NCI-H1930 (cell line): Measurements from ENCODE around the gene MEIS2.
A peak's percentile ranks its signal among the peaks of the same experiment; 100 is the strongest.

Experiments used
- DNase-seq, 2 experiments: peaks; one replicate each; lab custom pipeline; 2025; lab: John Stamatoyannopoulos, UW

Gene MEIS2

DNA sequence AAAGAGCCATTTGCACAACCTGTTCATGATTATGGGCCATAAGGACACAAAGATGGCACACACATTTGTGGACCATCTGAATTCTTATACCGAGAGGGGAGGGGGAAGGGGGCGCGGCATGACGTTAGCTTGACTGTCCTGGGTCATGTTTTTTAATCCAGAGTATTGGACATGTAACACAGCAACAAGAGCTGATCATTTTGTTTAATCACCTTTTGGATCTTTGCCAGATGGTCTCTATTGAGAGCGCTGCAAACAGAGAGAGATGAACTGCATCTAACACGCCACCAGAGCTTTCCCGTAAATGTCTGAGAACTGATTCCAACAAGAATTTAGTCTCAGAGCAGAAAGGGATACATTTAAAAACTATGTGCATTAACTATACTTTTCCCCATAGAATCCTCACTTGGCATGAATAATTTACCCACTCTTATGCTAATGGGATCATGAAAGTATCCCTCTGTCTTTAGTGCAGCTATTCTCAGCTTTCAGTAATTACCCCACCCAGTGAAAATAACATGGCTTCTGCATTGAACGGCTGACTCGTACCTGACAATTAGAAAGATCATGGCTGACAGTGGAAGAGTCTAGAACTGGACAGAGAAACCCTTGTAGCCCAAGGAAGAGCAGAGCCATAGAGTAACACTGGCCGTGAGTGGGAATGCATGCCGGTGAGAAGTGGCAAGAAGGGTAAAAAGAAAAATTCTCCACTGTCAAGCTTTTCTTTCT is 22.6 kb downstream of the MEIS2 start:
- peak; percentile 28 to 32 for DNase-seq

DNA sequence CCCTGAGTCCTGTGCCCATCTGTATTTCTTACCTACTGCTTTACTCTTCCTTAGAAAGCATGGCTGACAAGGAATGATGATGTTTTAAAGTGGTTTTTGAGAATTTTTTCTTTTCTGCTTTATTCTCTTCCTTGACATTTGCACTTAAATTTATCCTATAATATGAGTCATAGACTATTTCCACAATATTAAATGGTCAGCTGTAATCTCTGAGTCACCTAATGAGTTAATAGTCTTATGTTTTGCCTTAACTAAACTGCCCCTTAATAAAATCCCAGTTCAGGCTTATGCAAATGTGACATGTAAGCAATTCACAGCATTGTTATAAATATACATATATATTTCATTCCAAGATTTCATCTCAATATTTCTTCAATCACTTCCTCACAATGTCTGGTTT is 23.8 kb downstream of the MEIS2 start:
- no peak for DNase-seq

DNA sequence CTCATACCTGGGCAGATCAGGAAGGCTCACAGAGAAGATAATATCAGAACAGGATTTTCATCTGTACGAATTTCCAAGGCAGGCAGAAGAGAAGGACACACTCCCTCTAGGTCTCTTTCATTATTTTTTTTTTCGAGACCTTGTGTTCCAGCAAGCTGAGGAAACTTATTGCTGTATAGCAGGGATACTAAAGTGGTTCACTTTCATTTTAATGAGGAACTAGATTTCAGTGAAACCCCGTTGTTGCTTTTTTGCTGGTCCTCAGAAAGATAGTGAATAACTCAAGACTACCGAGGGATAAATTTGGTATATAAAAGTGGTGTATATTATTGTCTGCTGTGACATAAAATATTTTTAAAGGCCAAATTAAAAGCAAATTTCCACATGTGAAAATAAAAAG is 24.6 kb downstream of the MEIS2 start:
- DNase-seq: no peak

DNA sequence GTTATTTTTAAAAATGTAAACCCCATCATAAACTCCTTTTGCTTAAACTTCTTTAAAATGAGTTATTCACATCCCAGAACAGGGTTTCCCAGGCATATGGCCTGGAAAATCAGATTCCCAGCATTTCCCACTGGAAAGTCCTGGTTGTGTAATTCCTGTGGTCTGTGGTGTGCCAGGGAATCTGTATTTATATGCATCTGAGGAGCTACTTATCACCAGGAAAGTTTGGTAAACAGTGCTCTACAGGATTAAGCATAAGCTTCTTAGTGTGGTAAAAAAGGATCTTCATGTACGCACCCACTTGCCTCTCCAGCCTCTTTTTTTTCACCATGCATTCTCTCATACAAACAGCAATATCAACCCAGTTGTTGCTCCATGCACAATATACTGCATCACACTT is 28.2 kb downstream of the MEIS2 start:
- no peak for DNase-seq

DNA sequence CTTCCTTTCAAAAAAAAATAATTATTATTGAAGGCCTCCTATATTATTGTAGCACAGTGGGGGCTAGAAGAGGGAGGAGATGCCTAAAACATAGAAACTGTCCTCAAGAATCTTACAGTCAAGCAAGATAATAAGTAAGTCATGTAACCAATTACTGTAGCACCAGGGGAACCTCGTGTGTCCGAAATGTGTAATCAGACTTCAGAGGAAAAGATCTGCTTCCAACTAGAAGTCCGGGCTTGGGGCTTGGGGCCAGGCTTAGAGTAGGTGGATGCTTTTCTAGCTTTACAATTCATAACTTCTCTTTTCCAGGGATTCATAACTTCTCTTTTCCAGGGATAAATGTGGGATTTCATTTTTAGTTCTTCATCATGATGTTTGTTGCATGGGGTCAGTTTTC is 29.2 kb downstream of the MEIS2 start:
- DNase-seq: no peak

DNA sequence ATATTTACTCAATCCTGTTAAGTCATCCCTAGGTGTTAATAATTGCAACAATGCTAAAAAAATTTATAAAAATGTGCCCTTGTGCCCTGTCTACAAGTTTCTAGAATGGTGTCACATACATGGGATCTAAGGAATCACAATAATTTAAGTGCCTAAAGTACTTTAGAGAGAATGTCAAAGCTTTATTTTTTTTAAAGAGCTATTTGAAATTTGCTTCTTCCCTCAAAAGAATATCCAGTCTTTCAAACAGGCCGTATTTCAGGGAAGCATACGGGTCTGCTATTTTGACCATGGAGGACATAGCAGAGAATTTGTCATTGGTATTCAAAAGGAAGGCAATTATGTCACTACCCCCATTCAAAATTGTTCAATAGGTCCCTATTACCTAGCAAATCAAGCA is 29.7 kb downstream of the MEIS2 start:
- no peak for DNase-seq

DNA sequence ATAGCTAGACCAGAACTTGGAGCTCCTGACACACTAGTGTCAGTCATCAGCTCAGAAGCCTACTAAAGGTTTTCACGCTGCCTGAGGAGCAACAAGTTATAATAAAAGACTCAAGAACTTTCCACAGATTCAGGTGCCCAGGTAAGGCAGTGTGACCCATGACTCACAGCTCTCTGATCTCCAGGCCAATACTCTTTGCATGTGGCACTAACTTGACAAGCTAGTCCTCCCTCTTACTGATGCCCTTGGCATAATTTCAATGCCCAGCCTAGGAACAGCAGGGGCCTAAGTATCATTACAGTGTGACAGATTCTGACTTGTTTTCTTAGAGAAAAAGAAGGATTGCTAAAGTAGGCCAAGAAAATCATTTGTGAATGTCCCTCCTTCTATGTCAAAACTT is 38.4 kb downstream of the MEIS2 start:
- DNase-seq: no peak

DNA sequence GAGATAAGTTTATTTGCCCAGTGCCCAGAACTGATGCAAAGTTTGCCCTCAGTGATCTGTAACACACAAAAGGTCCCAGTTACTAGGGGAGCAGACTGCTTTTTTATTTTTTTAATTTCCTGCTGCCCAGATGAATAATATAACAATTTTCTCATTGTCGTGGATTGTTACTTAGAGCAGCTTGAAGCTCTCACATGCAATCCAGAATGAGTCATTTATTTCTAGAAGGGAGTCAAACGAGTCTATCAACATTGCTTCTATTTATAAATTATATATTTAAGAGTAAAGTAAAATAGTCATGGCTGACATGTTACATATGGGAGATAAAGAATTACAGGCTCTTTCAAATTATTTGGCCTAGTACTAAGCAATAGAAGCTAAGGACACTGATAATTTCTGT is 41.3 kb downstream of the MEIS2 start:
- DNase-seq: no peak

DNA sequence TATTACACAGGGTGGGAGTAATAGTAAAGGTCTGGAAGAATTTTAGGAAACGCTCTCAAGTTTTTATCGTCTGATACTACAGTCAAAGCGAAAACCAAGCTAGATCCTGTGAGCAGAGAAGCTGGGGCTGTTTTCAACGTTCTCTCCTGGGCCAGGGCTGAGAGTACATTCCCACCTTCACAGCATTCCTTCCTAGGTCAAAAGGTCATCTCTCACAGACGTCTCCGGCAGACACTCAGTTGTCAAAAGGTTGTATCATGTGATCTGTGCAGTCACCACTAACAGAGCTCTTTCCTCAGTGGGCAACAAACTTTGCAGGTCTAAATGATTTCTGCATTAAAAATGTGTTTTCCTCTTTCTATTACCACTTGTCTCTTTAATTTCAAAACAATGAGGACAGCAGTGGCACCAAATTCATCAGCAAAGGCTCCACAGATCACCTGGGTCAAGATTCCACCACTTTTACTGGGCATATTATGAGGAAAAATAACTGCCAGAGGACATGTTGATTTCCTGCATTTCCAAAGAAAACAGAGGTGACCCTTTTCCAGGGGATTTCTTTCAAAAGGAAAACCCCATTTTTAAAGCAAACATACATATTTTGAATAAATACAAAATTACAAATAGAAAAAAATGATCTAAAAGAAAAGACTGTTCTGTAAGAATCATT is 41.9 kb downstream of the MEIS2 start:
- DNase-seq: no peak

DNA sequence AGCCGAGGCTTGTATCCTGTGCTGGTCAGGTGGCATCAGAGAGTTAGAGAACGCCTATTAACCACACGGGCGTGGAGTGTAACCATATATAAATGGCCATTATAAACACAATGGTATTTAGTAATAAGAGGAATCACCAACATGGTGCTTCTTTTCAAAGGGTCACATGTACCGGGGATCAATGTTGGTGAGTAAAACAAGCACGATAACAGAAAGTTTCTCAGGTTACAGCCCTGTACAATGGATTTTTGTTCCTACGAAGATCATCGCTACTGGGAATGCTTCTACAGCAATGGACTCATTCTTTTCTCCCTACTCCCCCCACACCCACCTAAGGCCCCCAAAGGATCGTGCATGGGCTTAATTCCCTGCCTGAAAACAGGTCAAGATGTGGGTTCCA is 42.5 kb downstream of the MEIS2 start:
- no peak for DNase-seq

DNA sequence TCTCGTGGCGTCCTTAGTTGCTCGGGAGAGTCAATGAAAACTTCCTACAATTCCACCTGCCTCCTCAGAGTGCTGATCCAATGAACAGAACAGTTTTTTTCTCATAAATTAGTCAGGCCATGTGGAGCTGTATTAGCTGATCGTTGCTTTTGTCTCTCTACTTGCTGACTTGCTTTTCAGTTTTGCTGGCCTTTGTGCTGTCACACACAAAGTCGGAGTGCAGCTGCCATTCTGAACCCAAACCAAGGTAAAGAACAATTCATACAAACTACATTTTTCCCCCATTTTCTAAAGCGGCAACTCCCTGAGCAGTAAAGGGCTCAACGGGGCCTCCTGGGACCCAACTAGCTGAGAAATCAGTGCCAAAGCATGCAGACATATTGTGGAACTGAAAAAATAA is 43.1 kb downstream of the MEIS2 start:
- no peak for DNase-seq

DNA sequence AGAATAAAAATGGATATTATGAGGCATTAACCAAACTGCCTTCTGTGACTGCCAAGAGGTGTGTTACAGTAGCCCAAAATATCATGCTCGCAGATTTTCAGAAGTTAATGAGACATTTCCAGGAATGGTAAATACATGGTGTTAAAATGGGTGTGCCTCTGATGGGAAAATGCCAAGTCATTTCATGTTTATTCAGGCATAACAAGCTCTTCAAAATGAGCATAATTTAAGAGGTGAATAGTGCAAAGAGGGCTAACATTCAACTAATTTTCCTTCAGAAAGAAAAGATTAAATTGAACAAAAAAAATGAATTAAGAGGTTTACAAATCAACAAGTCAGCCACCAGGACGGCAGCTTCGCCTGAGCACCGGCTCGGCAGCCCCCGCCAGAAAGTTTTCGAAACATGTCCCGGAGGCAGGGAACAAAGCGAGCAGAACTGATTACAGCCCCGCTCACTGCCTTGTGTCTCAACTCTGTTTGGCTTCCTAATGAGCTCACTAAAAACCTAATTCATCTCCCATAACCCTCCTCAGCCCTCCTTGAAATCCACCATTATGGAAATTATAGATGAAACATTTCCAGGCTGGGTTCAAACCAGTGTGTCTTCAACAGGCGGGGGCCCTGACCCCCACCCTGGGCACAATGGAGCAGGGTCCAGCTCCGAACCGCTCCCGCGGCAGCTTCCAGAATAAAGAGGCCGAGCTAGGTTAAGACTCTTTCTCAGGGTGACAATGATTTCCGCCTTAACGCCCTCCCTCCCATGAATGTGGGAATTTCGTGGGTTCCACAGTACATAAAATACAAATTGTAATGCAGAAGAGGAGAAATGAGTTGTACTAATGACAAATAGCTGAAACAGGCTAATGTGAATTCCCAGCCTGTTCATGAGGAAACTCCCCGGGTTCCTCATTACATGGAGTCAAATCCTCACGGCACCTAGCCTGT is 43.9 kb downstream of the MEIS2 start:
- peak in 1 of 2 experiments; percentile 2 for DNase-seq

DNA sequence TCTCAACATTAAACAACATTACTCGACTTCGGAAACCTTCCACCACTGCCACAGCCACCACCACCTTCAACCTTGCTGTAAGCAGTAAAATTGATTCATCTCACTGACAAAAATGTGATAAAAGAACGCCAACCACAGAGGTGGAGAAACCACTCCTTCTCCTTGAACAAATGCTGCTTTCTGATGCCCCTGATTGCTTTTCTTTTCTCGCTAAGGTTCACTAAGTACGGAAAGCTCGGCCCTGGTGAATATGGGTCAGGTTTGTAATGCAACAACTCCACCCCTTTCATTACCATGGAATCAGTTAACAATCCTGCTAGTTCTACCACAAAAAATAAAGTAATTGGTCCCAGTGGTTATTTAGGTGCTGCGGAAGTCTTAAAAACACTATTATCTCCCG is 44.9 kb downstream of the MEIS2 start:
- DNase-seq: no peak

DNA sequence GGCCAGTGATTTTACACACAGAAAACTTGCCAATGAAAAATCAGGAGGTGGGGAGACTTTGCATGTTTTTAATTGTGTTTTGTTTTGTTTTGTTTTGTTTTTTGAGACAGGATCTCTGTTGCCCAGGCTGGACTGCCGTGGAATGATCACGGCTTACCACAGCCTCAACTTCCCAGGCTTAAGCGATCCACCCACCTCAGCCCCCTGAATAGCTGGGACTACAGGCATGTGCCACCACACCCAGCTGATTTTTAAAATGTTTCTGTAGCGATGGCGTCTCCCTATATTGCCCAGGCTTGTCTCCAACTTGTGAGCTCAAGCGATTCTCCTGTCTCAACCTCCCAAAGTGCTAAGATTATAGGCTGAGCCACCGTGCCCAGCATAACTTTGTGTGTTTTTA is 46.0 kb downstream of the MEIS2 start:
- DNase-seq: no peak

DNA sequence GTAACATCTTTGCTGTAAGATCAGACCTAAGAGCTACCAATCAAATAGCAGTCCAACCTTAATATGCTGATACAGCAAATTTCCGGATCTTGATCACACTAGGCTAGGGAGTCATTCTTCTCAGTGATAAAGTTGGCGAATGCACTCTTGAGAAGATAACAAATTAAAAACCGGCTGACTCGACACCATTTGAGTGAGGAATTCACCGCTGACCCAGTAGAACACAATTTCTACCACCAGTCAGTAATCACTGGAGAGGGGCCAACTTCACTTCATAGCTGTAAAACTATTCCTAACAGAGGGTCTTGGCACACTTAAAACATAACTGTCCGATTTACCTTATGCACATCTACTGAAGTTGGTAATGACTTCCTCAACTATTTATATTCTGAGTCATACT is 47.2 kb downstream of the MEIS2 start:
- no peak for DNase-seq

DNA sequence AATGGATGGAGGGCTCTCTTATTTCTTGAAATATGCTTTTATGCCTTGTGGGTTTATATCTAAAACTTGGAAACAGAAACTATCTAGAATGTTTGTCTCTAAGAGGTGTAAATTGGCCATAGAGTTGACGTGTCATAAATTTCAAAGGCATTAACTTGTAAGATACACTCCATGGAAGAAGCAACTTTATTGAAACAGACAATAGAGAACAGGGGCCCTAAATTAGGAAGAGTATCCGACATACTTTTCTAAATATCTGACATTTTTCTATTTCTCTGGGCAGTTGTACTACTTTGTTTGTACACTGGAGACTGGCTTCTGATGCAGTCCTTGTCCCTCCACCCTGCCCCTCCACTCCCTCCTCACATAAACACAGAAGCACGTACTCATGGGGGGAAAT is 50.0 kb downstream of the MEIS2 start:
- DNase-seq: no peak

DNA sequence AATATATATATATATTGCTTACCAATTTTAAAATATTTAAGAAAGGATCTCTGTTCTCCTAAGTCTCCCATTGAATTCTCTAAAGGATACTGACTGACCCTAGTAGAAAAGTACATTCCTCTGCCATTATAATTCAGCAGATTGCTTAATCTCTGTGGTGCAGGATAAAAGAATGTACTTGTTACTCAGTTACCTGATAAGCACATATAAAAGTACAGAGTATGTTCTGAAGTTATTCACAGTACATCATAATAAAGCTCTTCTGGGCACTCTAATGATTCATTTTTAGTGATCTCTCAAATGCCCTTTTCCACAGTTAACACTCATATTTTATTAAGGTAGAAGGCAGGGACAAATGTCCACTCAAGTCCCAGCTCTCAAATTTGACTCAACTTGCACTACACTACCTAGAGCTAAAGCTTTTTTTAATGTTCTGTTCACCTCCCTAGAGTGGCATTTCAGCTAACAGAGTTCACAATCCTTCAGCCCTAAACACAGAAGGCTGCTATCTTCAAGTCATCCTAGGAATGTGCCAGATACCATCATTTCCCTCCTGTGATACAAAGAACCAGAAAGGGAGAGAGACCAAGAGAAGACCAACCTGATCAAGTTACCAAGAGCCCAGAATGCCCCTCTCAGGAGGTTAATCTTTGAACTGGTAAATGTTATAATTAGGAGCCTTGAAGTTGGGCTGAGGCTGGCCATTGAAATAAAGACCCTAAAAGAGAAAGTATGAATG is 53.3 kb downstream of the MEIS2 start:
- DNase-seq: no peak

DNA sequence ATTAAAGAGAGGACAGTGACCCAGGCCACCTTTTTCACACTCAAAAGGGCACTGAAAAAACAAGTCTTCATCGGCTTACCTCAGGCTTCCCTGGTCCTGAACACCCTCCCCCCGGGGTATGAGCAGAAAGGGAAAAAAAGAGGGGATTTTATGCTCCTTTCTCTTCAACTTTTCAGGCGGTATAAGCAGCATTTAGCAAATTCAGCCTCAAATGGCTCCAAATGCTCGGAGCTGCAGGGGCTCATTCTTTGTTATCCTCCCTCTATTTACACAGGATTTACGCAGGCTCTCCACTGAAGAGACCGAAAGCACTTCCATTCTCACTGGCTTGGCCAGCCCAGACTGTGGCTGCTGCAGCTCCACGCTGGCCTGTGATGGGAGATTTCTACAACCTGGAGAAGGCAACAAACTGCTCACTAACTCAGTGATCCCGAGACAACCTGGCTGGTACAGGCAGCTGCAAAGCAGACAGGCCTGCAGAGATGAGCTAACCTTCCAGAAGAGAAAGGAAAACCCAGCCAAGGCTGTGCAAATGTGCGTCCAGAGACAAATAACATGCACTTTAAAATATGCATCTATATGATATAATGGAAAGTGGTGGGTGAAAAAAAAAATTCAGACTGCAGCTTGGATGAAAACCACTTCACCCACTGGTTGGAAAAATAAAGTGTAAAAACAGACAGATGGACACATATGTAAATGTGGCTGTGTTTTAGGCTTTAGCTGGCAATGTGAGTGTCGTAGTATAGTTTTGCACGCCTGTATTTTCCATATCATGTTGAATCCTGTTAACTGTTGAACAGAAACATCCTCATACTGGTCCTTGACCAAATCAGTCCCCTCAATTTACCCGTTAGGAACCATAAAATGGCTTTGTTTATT is 54.2 kb downstream of the MEIS2 start:
- no peak for DNase-seq

DNA sequence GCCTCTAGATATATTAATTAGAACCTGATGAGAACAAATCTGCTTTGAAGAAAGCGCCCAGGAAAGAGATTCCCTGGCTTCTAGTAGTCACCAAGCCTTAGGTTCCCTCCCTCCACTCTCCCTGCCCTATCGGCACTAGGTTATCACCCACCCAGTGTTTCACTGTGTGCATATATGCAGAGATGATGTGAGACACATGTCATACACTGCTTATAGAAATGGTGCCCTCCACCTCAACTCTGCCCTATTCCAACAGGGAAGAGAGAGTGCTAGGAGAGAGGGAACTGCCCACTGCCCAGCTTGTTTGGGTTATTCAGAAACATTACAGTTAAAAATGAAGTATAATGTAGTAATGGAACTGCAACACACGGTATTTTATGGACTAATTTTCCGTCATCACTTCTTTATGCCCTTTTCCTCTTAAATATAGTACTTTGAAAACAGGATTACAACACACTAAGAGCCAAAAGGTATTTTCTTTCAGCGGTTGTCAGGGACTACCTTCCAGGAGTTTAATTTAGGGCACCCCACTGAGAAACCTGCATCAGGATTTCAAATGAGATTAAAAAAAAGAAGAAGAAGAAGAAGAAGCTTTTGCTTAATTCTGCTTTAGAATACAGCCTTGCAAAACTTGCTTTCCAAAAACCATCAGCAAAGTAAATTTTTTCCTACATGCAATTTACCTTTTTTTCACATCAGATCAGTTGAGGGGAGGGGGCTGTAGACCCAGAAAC is 55.3 kb downstream of the MEIS2 start:
- no peak for DNase-seq

DNA sequence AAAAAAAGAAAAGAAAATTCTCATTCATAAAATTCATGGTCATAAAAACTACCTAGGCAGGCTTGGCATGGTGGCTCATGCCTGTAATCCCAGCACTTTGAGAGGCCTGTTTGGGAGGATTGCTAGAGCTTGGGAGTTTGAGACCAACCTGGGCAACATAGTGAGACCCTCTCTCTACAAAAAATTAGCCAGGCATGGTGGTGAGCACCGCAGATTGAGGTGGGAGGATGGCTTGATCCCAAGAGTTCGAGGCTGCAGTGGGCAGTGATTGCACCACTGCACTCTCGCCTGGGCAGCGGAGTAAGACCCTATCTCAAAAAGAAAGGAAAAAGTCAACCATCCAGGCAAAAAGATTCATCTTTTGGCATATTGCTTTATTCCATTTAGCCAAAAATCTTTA is 58.5 kb downstream of the MEIS2 start:
- DNase-seq: no peak
